Adrenal gland (tissue), 5 donors: Measurements from ENCODE around the gene VAMP5.

Source experiments
- CTCF ChIP-seq, 6 experiments: fragments of 450-650 bp in 4 of 6; fragments of 200-600 bp in 2 of 6; sonication (generic) in 1 of 6; IDR thresholded peaks; 1 replicate in 5 of 6; 2 replicates in 1 of 6; pipeline versions ENCODE4 v1.5.1 to v1.8.0; 2016 to 2021; ENCODE audit warnings: antibody characterized with exemption in 6 of 6, mild to moderate bottlenecking in 2 of 6, moderate library complexity in 1 of 6
- POLR2A ChIP-seq, 2 donors: fragments of 450-650 bp; IDR thresholded peaks; one replicate each; pipeline ENCODE4 v1.6.1; 2017; ENCODE audit warnings: antibody characterized with exemption in 2 of 2, mild to moderate bottlenecking in 2 of 2, moderate library complexity in 1 of 2
- donor health status: DM: no; HTN: no; CAD: no.

- TF ChIP-seq CTCF (IDR thresholded peaks at IDR 0.05) (no peak), POLR2A (IDR thresholded peaks at IDR 0.05) (no peak)
Observed at GRCh38 chr2:85598594-85599340, 14.5 kb downstream of the VAMP5 start.
